ENCODE results near the gene MAOA.
"Not testable (repeated sequence)": the region's sequence is repeated elsewhere in the genome, so short reads cannot be mapped to it uniquely, and the experiment has no call there.

Gene MAOA

GRCh38 chrX:43656005-43656494, at the start of gene MAOA:
MAOA (plus strand) TSS chrX:43656299; CDS start chrX:43656342, 43 bp downstream.
- no peak within 1 kb of the TSS for H3K4me3 ChIP-seq (ENCODE audit: low read depth, low read length)
- DNase-seq (ENCODE audit: low read depth), result no peak
- no peak for TF ChIP-seq POLR2A (IDR thresholded peaks at IDR 0.05; ENCODE audit: extremely low read depth, insufficient read length)
- TF ChIP-seq MAX (IDR thresholded peaks at IDR 0.05; ENCODE audit: low read depth, low read length), result no peak
- TF ChIP-seq, protein P1, sequence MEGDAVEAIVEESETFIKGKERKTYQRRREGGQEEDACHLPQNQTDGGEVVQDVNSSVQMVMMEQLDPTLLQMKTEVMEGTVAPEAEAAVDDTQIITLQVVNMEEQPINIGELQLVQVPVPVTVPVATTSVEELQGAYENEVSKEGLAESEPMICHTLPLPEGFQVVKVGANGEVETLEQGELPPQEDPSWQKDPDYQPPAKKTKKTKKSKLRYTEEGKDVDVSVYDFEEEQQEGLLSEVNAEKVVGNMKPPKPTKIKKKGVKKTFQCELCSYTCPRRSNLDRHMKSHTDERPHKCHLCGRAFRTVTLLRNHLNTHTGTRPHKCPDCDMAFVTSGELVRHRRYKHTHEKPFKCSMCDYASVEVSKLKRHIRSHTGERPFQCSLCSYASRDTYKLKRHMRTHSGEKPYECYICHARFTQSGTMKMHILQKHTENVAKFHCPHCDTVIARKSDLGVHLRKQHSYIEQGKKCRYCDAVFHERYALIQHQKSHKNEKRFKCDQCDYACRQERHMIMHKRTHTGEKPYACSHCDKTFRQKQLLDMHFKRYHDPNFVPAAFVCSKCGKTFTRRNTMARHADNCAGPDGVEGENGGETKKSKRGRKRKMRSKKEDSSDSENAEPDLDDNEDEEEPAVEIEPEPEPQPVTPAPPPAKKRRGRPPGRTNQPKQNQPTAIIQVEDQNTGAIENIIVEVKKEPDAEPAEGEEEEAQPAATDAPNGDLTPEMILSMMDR (IDR thresholded peaks at IDR 0.05; ENCODE audit: low read depth, low read length), result no peak
- TF ChIP-seq MYC (IDR thresholded peaks at IDR 0.05; ENCODE audit: low read depth, low read length), result no peak

GRCh38 chrX:43612400-43612799, 43.7 kb upstream of the MAOA start:
- no peak overlapping the region for H3K4me3 ChIP-seq (ENCODE audit: low read depth, low read length)
- TF ChIP-seq MAX (IDR thresholded peaks at IDR 0.05; ENCODE audit: low read depth, low read length) (no peak), POLR2A (IDR thresholded peaks at IDR 0.05; ENCODE audit: extremely low read depth, insufficient read length) (no peak), MYC (IDR thresholded peaks at IDR 0.05; ENCODE audit: low read depth, low read length) (no peak)
- TF ChIP-seq, protein P1 (IDR thresholded peaks at IDR 0.05; ENCODE audit: low read depth, low read length), result no peak
- DNase-seq (ENCODE audit: low read depth), result no peak

- DNase-seq (ENCODE audit: low read depth), result no peak
- H3K4me3 ChIP-seq (ENCODE audit: low read depth, low read length), result no peak overlapping the region
- no peak for TF ChIP-seq MYC (IDR thresholded peaks at IDR 0.05; ENCODE audit: low read depth, low read length)
- TF ChIP-seq, protein P1 (IDR thresholded peaks at IDR 0.05; ENCODE audit: low read depth, low read length), result no peak
- no peak for TF ChIP-seq MAX (IDR thresholded peaks at IDR 0.05; ENCODE audit: low read depth, low read length)
- no peak for TF ChIP-seq POLR2A (IDR thresholded peaks at IDR 0.05; ENCODE audit: extremely low read depth, insufficient read length)
These were observed 40.4 kb upstream of the MAOA start for GRCh38 chrX:43615660-43616059.

DNA sequence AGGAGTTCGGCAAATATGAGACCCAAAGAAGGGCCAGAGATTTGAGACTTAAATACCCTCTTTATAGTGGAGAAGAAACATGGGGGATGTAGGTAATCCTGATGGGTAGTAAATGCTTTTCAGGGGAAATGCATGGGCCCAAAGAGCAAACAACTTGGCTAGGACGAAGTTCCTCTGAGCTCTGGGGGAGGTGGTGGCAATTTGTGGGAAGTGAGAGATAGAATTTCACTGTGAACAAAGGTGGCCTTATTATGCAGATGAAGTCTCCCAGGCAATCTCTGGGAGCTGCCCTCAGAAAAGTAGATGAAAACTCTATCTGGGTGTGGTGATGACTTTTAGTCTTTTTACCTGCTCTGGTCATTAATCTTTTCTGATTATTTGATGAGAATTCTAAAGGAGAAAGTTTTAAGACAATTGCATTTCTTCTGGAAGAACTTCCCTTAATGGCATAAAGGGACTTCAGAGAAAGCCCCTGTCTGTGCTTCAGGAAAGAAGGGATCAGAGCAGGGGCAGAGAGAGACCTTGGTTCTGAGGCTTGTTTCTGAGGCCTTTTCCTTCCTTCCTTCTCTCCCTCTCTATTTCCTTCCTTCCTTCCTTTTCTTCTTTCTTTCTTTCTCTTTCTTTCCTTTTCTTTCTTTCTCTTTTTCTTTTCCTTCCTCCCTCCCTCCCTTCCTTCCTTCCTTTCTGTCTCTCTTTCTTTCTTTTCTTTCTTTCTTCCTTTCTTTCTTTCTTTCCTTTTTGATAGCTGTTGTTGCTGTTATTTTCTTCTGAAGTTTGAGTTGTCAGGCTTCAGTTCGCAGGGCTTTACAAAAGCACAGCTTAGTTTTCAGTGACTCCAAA, 37.5 kb upstream of the MAOA start:
- DNase-seq (ENCODE audit: low read depth), result no peak
- TF ChIP-seq POLR2A (IDR thresholded peaks at IDR 0.05; ENCODE audit: extremely low read depth, insufficient read length) (no peak), MAX (IDR thresholded peaks at IDR 0.05; ENCODE audit: low read depth, low read length) (no peak)
- TF ChIP-seq, protein P1 (IDR thresholded peaks at IDR 0.05; ENCODE audit: low read depth, low read length), result no peak
- no peak overlapping the region for H3K4me3 ChIP-seq (ENCODE audit: low read depth, low read length)

GRCh38 chrX:43619861-43620260, 36.2 kb upstream of the MAOA start:
- not testable (repeated sequence) for H3K4me3 ChIP-seq (ENCODE audit: low read depth, low read length); DNase-seq (ENCODE audit: low read depth)

DNA sequence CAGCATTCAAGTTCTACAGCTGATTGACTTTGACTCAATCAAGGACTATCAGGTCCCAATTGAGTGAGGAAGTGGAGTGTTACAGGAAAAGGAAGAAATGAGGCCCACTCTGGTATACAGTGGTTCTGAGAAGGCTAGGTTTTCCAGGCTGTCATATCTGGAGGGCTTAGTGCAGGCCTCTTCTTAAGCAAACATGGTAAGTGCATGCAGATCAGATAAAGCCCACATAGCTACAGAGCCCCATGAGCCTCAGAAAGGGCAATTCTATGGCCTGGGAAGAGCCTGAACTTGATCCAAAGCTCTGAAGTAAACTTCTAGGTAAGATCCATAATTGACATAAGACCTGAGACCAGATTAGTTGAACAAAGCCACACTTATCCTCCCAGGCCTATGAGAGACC, 29.0 kb upstream of the MAOA start:
- H3K4me3 ChIP-seq (ENCODE audit: low read depth, low read length), result no peak overlapping the region
- DNase-seq (ENCODE audit: low read depth), result no peak
- TF ChIP-seq MYC (IDR thresholded peaks at IDR 0.05; ENCODE audit: low read depth, low read length), result no peak

DNA sequence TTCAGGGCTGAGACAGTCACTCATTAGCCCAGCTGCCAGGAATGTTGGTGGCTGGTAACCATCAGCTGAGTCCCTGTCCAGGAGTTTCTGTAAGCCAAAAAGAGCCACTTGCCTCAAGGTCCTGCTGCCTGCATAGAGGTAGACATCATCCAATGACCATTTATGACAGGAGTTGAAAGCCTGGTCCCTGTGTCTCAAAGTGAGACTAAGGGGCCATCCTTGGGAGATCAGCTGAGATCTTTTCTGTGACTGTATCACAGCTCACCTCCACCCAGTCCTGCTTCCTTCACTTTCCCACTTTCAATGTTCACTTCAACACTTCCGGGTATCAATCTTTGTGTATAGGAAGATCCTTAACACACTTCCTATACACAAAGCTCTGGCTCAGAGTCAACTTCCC, 28.4 kb upstream of the MAOA start:
- no peak for TF ChIP-seq MYC (IDR thresholded peaks at IDR 0.05; ENCODE audit: low read depth, low read length)
- TF ChIP-seq MAX (IDR thresholded peaks at IDR 0.05; ENCODE audit: low read depth, low read length), result no peak
- TF ChIP-seq, protein P1 (IDR thresholded peaks at IDR 0.05; ENCODE audit: low read depth, low read length), result no peak
- TF ChIP-seq POLR2A (IDR thresholded peaks at IDR 0.05; ENCODE audit: extremely low read depth, insufficient read length), result no peak
- DNase-seq (ENCODE audit: low read depth), result no peak
- no peak overlapping the region for H3K4me3 ChIP-seq (ENCODE audit: low read depth, low read length)

Data from NB4 (cell line).